HuH-7 (cell line): ENCODE results near the gene AGAP1.

Source experiments
- DNase-seq: peaks from one replicate; pipeline ENCODE4 v3.0.0; 2011; ENCODE audit warnings: low spot score

AGAP1 gene

DNA sequence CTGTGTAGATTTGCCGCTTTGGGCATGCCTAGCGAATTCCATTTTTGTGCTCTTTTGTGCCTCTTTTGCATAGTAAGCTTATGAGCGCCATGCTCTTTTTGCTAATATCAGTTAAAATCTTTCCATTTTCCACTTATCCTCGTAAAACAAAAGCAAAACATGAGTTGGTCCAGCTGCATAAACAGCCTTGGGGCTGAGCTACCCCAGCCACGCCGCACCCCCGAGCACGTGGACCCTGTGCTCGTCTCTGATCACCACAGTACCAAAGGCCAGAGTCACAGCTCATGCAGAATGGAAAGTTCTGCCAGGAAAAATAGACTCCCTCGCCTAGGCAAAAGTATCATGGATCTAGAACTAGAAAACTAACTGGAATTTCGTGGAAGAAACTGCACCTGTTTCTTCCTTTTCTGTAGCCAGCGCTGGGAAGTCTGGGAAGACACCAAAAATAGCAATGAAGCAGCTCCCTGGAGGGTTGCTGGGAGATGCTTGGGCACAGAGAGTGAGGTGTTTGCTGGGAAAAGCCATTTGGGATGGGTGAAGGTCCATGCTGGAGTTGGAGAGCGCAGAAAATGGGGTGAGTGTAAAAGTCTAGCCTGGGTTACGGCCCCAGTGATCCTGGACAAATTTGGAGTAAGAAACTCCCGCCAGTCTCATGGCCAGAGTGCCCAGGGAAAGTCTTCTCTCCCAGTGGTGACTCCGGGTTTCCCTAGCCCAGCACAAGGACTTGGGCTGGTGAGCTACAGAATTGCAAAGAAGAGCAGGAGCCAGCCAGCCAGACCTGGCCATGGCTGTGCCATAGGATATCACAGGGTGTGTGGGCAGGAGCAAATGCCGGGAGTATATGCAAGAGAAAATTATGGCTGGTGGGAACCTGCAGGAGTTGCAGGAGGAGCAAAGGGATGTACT lies 456.0 kb downstream of the AGAP1 start:
- no peak for DNase-seq

DNA sequence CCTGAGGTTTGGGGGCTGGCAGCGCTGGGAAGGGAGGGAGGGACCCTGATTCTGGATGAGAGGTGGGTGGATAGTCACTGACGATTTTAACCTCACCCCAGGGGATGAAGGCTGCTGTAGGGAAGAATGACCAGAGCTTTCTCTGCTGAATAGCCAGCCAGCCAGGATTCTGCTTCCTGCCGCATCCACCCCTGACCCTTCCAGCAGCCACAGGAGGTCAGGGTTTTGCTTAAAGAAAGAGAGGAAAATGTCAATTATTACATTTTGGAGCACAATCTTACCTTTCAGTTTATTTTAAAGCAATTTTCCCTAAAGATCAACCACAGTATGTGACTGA lies 456.6 kb downstream of the AGAP1 start:
- no peak for DNase-seq

DNA sequence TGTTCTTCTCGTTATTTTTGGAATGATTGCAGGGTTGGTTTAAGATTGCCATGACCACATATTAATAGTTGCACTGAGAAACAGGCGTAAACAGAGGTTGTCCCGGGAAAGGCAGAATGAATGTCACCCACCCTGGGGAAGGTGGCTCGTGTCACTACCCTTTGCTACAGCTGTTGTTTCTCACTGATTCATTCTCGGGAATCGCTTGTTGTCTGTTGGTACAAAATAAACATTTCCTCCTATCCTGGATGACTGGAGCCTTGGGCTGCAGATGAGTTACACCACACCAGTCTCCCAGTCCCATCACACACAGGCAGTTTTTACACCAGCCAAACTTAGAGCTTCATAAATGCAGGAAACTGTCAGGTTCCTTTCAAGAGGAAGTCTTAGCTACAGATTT lies 457.6 kb downstream of the AGAP1 start:
- no peak for DNase-seq

DNA sequence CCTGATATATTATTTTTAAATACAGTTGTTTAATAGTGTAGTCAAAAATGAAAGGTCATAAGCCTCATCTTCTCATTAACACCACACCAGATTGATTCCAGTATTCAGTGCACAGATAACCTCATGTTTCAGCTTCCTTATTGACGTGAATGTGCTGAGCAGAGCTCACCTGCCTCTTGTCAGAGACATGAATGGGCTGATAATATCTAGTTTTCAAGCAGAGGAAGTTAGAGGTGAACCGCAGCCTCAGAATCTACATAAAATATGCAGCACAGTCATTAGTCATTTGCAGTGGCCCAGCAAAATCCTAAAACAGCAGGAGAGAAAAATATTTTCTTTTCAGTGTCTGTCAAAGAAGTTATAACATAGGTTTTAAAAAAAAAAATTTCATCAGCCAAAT lies 458.1 kb downstream of the AGAP1 start:
- no peak for DNase-seq

DNA sequence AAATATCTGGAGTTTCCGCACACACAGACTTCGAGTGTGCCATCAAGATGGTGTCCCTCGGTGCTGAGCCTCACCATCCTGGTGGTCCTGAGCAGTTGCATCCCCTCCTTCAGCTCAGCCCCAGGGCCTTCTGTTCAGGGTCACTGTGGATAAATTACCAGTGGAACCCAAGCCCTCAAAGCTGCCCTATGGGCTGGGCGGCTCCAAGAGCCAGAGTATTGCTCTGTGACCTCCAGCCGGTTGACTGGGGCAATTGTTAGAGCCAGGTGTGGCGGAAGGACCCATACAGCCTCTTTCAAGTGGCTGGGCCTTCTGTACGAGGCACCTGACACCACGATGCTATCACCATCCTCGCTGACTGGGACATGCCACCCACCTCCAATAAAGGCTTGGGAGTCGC lies 458.9 kb downstream of the AGAP1 start:
- no peak for DNase-seq

DNA sequence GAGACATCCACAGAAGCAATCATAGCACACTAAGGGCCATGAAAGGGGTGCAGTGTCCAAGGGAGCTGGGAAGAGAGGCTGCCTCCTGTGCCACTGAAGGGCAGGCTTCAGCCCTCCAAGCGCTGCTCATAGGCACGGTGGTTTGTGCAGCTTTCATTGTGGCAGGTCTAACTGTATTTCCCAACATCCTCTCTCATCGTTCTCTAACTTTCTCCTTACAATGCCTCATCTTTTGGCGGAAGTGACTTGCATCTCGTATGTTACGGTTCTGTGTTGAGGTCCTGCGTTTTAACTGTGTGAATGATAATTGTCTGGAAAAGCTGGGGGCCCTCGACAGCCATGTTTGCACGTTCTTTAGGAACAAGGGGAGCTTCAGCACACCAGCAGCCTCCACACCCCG lies 460.4 kb downstream of the AGAP1 start:
- DNase-seq: no peak

DNA sequence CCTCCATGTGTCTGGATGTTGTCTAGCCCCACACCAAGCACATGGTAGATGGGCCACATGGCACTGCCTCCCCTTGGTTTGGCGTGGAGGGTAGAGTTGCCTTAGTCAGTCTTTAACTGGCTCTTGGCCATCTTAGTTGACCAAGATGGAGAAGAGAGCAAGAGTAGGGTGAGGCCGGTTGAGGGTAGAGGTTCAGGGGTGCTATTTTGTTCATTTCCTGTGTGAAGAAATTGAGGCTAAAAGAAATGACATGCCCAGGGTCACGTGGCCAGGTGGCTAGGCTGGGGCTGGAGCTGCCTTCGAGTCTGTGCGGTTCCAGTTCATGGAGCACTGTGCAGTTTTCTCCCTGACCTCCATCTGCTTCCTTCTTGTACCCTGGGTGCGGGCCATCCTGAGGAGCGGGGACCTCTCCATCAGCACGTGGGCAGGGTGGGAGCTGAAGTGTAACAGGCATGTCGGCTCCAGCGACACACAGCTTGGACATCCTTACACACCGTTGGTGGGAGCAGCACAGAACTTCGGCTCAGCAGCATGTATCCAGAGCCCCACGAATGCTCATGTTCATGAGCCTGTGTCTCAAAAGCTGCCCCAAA lies 461.1 kb downstream of the AGAP1 start:
- DNase-seq: no peak

DNA sequence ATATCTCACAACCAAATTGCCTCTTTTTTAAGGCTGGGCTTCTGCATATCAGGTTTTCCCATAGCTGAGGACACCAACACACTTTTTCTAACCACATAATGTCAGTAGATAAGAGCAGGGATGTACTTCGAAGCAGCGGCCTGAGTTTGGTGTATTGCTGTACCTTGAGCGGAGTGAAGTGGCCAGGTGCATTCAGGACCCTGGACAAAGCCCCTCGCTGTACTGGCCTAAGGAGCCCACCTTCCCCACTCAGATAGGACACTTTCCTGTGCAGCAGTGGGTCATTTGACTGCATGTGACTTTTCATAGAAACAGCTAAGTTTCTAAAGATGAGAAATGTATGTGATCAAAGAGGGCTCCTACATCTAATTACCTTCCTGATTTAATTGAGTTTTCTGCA lies 461.8 kb downstream of the AGAP1 start:
- DNase-seq: no peak

DNA sequence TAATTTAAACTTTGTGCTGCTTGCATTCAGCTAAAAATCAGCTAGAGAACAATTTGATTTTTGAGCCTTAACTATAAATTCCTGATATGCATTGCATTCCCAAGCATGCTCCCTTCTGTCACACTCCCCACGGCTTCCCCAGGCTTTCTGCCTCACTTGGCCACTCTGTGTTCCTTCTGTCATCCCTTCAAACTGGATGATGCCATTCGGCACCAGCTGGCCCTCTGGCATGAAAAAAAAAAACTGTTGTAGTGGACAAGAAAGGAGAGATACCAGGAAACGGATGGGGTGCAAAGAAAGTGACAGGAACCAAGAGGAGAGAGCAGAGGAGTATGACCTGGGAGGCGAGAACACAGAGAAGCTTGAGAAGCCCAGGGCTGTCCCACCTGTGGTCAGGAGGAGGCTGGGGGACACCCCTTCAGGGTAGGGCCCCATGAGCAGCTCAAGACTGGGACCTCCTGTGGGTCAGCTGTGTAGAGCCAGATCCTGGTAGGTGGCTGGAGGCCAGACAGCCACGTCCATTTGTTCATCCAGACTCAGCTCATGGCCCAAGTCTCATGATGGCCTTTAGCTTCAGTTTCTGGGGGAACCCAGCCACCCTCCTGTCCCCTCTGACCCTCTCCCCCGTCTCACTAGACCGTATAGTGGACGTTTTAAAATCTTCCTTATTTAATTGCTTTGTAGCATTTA lies 462.6 kb downstream of the AGAP1 start:
- no peak for DNase-seq

DNA sequence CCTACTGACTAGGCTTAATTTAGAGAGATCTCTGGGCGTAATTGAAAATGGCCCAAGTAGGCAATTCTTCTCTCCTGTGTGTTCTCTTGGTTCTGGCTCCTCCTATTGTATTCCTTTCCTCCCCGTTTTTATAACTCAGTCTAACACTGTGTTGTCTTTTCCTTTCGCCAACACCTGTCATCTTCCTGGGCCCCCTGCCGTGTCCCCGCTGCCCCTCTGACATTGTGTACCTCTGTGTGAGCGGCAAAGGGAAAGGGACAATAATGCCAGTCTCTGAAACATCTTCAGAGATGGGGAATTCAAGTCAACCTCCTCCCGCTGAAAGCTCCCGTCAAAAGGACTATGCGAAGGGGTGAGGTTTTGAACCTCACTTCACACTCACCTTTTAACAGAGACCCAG lies 463.4 kb downstream of the AGAP1 start:
- no peak for DNase-seq

DNA sequence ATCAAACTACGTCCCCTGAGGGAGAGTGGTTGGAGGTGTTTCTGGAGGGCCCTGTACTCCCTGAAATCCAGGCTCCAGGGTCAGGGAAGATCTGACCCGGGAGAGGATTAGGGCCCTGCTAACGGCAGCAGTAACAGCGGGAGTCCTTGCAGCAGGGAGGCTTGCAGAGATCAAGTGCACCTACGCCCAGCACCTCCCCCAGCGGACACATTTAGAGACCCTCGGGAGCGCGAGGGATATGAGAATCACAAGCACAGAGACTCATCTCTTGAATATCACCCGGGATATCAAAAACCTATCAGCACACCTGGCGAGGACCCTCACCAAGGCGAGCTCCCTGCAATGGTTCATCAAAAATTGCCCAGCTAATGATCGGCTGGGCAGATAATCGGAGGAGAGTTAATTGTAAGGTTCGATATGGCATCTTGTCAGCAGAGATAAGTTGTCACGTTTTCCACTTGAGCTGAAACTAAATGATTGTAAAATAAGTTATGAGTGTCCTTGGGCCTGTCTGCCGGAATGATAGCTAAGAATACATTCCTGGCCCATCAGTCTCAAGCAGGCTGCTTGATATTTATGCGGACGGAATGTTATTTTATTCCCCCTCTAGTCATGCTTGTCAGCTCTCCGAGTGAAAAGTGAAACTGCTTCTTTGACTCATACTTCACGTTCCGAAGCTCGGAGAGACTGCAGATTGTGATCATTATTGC lies 464.5 kb downstream of the AGAP1 start:
- no peak for DNase-seq

DNA sequence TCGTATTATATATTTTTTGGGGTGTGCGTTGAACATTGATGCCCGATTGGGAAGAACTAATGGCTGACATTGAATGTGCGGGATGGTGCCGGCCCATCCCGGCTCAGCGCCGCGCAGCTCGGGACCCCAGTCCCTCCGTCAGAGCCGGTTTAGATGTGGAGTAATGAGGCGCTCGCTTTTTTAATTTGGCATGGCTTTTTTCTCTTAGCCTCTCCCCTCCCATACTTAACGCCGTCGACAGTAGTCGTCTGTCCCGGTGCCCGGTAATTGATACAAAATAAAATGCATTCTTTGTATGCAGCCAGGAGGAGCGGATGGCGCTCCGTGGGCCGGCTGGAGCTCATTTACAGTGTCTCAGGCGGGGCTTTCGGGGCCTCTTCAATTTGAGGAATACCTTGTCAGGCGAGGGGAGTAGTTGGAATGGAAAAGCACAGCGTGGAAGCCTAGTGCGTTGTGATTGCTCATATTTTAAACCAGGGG lies 465.1 kb downstream of the AGAP1 start:
- DNase-seq: no peak

DNA sequence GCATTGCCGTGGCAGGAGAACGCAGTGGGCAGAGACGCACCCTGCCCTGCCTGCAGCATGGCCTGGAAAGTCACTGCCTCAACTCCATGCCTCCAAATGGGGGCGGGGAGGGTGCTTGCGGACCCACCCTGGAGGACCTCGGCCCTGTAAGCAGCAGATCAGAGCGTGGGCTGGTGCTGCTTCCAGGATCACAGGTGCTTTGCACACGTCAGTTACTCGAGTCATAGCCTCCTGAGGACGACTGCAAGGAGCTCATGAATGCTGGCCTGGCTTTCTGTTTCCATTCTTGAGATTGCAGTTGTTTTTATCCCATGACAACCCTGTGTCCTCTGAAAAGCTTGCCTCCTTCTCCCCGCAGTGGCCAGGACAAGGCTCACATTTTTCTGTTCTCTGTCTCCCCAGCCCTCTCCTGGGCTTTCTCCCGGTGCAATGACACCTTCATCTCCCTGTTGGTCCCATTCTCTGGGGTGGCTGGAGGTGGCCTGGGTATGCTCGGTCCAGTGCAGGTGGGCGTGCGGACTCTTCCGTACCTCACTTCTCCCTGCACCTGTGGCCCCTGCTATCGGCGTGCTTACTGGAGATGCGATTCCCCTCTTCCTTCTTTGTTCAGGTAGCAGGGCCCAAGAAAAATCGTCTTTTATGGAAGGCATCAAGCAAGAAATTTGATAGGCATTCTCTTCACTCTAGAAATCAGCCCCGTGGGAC lies 466.3 kb downstream of the AGAP1 start:
- DNase-seq: no peak

DNA sequence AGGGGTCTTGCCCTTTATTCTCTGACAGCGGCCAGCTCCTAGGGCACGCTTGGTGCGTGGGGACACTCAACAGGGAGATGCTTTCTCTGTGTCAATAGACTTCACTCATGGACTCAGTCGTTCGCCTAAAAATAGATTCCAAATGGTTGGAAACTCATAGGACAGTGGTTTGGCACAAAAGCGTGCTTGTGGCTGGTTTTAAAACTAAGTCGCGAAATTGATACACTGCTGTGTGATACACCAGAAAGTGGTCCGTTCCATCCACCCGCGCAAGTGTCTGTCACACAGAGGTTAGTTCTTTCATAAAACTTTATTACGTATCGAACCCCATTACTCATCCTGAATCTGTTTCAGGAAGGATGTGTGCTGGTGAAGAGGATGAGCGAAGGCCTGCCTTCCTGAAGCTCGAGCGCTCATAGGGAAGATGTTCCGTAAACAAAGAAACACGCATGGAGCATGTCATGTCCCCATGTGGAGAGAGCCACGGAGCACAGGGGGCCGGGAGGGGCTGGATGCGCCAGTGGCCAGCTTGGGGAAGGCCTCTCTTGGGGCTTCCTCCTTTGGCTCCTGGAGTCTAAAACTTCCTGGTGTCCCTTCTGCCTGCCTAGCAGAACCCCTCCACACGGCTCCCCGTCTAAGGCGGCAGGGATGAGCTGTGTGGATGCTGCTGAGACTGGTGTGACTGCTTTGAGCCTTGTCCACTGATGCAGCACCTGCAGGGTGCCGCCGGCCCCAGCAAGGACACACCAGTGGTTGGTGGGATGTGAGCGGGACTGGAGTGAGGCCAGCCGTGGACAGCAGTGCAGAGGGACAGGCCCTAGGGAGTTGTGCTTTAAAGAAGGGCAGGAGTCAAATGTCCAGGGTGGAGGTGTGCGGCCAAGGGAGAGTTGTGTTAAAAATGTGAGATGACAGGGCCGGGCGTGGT lies 467.1 kb downstream of the AGAP1 start:
- no peak for DNase-seq

DNA sequence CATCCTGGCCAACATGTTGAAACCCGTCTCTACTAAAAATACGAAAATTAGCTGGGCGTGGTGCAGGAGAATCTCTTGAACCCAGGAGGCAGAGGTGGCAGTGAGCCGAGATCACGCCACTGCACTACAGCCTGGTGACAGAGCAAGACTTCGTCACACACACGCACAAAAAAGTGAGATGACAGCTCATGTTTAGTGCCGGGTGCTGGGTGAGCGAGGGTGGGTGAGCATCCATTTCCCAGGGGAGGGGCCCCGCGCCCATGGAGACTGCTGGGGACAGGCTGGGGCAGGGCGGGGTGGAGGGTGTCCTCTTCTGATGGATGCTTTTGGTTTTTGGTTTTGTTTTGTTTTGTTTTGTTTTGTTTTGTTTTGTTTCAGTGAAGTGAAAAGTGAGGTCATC lies 467.9 kb downstream of the AGAP1 start:
- no peak for DNase-seq

DNA sequence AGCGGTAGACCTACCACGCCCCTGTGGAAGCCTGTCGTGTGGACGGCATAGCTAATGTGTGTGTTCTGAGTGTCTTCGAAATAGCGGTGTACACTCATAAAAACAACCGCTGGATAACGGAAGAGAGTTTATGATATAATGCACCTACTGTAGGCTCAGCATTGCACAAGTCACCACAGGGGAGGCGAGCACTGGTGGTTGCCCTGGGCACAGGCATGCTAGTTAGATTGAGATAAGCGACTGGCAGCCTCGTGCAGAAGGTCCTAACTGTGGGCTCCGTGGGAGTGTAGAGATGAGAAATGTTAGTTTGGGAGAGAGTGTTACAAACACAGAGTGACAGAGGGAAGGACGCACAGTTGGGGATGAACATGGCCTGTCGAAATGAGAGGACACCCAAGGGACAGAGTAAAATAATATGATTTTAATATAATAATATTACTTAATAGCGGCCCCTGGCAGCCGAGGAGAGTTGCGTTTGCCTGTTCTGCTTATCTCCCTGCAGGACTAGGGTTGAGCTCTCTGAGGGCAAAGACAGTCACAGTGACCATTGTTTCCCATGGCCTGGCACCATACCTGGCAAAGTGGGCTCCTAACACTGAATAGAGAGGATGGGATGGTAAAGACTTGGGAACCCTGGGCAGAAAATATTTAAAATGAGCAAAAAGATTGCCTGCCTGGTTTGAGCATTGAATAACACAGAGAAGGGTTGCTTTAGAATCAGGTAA lies 470.2 kb downstream of the AGAP1 start:
- DNase-seq: no peak

DNA sequence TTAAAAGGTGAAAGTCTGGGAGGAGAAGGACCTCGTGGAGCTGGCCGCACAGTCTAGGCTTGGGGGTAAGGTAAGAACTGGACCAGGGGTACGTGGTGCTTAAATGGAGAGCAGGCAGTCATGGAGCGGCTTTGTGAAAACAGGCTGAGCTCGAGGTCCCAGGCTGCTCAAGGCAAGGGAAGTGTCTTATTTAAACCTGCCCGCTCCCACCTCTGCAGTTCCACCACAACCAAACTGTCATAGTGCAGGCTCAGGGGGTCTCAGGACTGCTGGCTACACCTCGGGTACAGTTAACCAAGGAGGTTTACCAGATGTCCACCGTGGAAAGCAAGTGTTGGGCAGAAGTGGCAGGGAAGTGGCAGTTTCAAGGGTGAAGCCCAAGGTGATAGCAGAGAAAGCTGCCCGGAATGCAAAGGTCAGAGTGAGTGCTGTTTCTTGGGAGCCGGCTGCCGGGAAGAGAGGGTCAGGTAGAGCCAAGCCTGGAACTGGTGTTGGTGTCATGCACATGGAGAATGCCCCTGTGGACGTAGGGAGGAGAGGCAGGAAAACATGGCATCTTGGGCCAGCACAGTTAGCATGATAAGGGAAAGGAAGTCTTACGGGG lies 471.0 kb downstream of the AGAP1 start:
- DNase-seq: no peak

DNA sequence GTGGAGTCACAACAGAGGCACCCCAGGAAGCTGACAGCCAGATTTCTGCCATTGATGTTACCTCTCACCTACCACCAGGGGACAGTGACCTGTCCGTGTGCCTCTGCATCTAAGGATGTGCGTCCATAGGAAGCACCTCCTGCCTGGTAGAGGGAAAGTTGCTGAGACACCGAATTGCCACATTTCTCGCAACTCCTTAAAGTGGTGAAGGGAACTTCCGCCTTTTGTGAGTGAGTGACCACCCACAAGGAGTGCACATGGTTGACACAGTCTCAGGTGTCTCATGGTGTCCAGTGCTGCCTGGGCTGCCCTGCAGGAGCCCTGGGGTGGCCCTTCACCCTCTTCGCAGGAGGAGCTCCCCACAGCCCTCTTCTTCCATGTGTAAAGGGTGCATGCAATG lies 472.6 kb downstream of the AGAP1 start:
- peak; percentile 33 for DNase-seq

DNA sequence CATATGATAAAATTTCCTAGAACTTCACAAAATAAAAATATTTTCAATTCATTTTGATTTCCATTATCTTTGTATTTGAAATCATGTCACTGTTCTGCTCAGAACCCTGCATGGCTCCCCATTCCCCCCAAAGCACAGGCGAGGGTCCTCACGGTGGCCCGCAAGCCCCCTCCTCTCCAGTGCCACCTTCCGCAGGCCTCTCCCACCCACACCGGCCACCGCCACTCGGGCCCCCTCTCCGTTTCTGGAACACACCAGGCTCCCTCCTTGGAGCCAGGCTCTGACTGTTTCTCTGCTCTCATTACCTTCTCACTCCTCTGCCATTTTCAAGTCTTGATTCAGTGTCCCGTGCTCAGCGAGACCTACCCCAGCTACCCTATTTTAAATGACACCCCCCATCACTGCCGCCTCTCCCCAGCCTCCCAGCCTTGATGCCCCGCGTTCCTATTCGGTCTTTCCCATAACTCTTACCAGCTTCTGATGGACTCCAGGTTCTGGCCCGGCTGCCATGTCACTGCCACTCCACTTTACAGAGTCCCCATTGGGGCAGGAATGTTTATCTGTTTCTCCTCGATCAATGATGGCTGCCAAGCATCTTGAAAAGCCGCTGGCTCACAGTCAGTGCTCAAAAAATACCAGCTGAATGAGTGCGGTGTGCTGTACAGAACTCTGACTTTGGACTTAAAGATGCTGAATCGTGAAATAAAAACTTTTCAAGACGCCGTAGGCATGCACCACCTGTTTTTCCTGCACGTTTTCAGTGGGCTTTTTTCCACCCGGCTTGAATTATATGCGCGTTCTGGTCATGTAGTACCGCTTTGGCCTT lies 473.3 kb downstream of the AGAP1 start:
- DNase-seq: no peak
